NCI-H1436 treated with DMSO at 0.1 percent for 48 hours (cell line): Measurements from ENCODE around the gene STK40.

Experiments
- DNase-seq: peaks from one replicate; lab custom pipeline; 2025; lab: John Stamatoyannopoulos, UW

STK40 gene

GRCh38 chr1:36372617-36373016 is 13.1 kb downstream of the STK40 start:
- DNase-seq, result no peak

GRCh38 chr1:36369061-36369861 is 16.5 kb downstream of the STK40 start:
- no peak for DNase-seq

GRCh38 chr1:36367798-36368197 is 17.9 kb downstream of the STK40 start:
- no peak for DNase-seq

- no peak for DNase-seq
Observed at GRCh38 chr1:36367066-36367465, 18.7 kb downstream of the STK40 start.

- DNase-seq, result no peak
Observed at GRCh38 chr1:36366091-36366661, 19.5 kb downstream of the STK40 start.

- DNase-seq, result no peak
Observed at GRCh38 chr1:36365381-36365780, 20.3 kb downstream of the STK40 start.

- no peak for DNase-seq
Observed at GRCh38 chr1:36359911-36360550, 25.7 kb downstream of the STK40 start.

GRCh38 chr1:36359383-36359782 is 26.3 kb downstream of the STK40 start:
- no peak for DNase-seq

- DNase-seq, result no peak
Observed at GRCh38 chr1:36358514-36359084, 27.1 kb downstream of the STK40 start.

- no peak for DNase-seq
Observed at GRCh38 chr1:36355811-36356210, 29.9 kb downstream of the STK40 start.

- no peak for DNase-seq
Observed at GRCh38 chr1:36354486-36354885, 31.2 kb downstream of the STK40 start.

GRCh38 chr1:36352910-36353878 is 32.5 kb downstream of the STK40 start:
- DNase-seq, result no peak

- no peak for DNase-seq
Observed at GRCh38 chr1:36352125-36352909, 33.4 kb downstream of the STK40 start.

GRCh38 chr1:36351227-36351977 is 34.3 kb downstream of the STK40 start:
- DNase-seq, result no peak

- no peak for DNase-seq
Observed at GRCh38 chr1:36350659-36351226, 35.0 kb downstream of the STK40 start.

- no peak for DNase-seq
Observed at GRCh38 chr1:36349839-36350238, 35.9 kb downstream of the STK40 start.

GRCh38 chr1:36349241-36349671 is 36.5 kb downstream of the STK40 start:
- no peak for DNase-seq

GRCh38 chr1:36346741-36347370 is 38.9 kb downstream of the STK40 start:
- no peak for DNase-seq

- no peak for DNase-seq
Observed at GRCh38 chr1:36345353-36345752, 40.4 kb downstream of the STK40 start.

GRCh38 chr1:36344395-36344680 is 41.4 kb downstream of the STK40 start:
- no peak for DNase-seq
